Stimulated activated CD8-positive, alpha-beta memory T cell treated with anti-CD3 and anti-CD28 coated beads, Interleukin-15, amount 100 ng/mL, for 1 hour (primary cell): ENCODE data around the gene PTRHD1.

Source experiments
- DNase-seq: peaks from one replicate; pipeline ENCODE4 v3.0.0-alpha.2; 2020; ENCODE audit warnings: low read depth

The PTRHD1 gene

GRCh38 chr2:24756789-24757188, 36.4 kb downstream of the PTRHD1 start:
- no peak for DNase-seq

GRCh38 chr2:24754985-24755705, 38.0 kb downstream of the PTRHD1 start:
- no peak for DNase-seq

GRCh38 chr2:24749069-24749691, 44.0 kb downstream of the PTRHD1 start:
- DNase-seq, result no peak

GRCh38 chr2:24747299-24747698, 45.9 kb downstream of the PTRHD1 start:
- DNase-seq, result no peak

- no peak for DNase-seq
Measured at GRCh38 chr2:24745825-24746224, 47.4 kb downstream of the PTRHD1 start.

- no peak for DNase-seq
Measured at GRCh38 chr2:24744356-24744755, 48.8 kb downstream of the PTRHD1 start.

GRCh38 chr2:24743924-24744323, 49.3 kb downstream of the PTRHD1 start:
- no peak for DNase-seq

- DNase-seq, result no peak
Measured at GRCh38 chr2:24742730-24743129, 50.5 kb downstream of the PTRHD1 start.

GRCh38 chr2:24740142-24740541, 53.0 kb downstream of the PTRHD1 start:
- no peak for DNase-seq
